HUES48 (cell line): ENCODE data around the gene MTAP.

ENCODE experiments used
- H3K27ac ChIP-seq: one replicate; pipeline ENCODE4 v1.7.0; 2013; ENCODE audit warnings: low read depth, low read length, inconsistent platforms
- H3K27me3 ChIP-seq: 2 replicates; pipeline ENCODE4 v1.6.1; 2013; ENCODE audit warnings: mild to moderate bottlenecking, low read length; ENCODE audit not compliant: control insufficient read depth, insufficient read depth
- H3K36me3 ChIP-seq: 2 replicates; pipeline ENCODE4 v1.6.1; 2013; ENCODE audit warnings: low read length; ENCODE audit not compliant: control insufficient read depth, insufficient read depth
- H3K4me1 ChIP-seq: 2 replicates; pipeline ENCODE4 v1.6.1; 2013; ENCODE audit warnings: mild to moderate bottlenecking, low read length; ENCODE audit not compliant: control insufficient read depth, insufficient read depth
- H3K4me3 ChIP-seq: 2 replicates; pipeline ENCODE4 v1.5.1; 2013; ENCODE audit warnings: mild to moderate bottlenecking, low read depth, low read length
- H3K9ac ChIP-seq: 2 replicates; pipeline ENCODE4 v1.6.1; 2013; ENCODE audit warnings: mild to moderate bottlenecking, low read depth, low read length, moderate library complexity
- H3K9me3 ChIP-seq: 2 replicates; pipeline ENCODE4 v1.6.1; 2013; ENCODE audit warnings: low read length; ENCODE audit not compliant: control insufficient read depth, insufficient read depth

The MTAP gene

DNA sequence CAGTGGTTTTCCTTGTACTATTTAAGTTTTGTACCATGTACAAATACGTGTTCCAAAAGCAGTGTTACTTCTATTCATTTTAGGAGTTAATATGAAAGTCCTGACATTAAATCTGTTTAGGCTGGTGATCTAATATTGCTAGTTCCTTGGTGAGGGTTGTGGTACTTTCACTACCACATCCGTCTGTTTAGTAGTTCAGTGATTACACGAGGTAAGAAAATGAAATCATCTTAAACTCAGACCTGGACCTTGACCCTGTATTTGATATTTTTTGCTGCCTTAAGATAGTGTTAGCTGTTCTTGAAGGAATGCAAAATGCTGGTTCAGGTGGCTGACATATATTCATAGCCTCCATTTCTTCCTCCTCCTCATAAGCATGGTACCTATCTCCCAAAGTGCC, 50.3 kb downstream of the MTAP start:
- no peak overlapping the region for H3K4me3 ChIP-seq
- H3K36me3 ChIP-seq, result peaks cover 93% of the 10 kb centered on the region
- H3K27ac ChIP-seq, result no peak overlapping the region
- no peaks in the 10 kb centered on the region for H3K27me3 ChIP-seq
- H3K9me3 ChIP-seq, result peaks cover 3% of the 10 kb centered on the region; the same call in 1 of the 2 replicates
- H3K4me1 ChIP-seq, result no peaks in the 10 kb centered on the region
- H3K9ac ChIP-seq, result no peak overlapping the region

DNA sequence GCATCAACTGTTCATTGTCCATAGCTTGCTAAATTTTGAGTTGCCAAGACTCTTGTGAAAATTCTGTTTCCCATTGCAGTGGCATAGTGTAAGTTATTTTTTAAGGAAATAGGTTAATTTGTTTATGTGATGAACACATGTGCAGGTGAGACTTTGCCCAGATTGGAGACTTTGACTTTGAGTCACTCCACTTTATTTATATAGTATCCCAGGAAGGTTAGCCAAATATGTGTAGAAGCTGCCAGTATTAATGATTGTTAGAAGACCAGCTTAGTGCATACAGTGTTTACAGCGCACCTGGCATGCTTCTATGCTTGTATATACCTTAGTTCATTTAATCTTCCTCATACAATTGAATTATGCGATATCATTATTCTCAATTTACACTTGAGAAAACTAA, 51.0 kb downstream of the MTAP start:
- H3K9me3 ChIP-seq, result peaks cover under 1% of the 10 kb centered on the region; the same call in 1 of the 2 replicates
- peaks cover 97% of the 10 kb centered on the region for H3K36me3 ChIP-seq
- H3K4me3 ChIP-seq, result no peak overlapping the region
- H3K27me3 ChIP-seq, result no peaks in the 10 kb centered on the region
- no peaks in the 10 kb centered on the region for H3K4me1 ChIP-seq
- no peak overlapping the region for H3K27ac ChIP-seq
- H3K9ac ChIP-seq, result no peak overlapping the region

DNA sequence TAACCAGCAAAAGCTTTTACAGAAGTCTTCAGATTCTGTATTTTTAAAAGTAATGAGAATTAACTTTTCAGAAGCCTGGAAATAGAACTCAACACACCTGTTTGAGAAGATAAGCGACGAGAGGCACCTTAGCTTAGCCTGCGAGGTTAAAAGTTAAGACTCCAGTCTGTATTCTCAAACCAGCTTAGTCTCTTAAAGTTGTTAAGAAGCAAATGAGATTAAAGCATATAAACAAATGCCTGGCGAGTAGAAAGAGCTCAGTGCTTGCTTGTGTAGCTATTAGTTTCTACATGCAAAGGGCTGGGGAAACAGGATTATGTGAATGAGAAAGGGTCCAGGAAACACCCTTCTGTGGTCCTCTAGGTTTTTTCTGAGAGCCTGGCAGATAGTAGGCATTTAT, 51.7 kb downstream of the MTAP start:
- no peaks in the 10 kb centered on the region for H3K4me1 ChIP-seq
- H3K27ac ChIP-seq, result peak overlapping the region; percentile 17
- H3K36me3 ChIP-seq, result peaks cover 98% of the 10 kb centered on the region
- H3K4me3 ChIP-seq, result no peak overlapping the region
- no peaks in the 10 kb centered on the region for H3K9me3 ChIP-seq
- H3K9ac ChIP-seq, result no peak overlapping the region
- H3K27me3 ChIP-seq, result no peaks in the 10 kb centered on the region

DNA sequence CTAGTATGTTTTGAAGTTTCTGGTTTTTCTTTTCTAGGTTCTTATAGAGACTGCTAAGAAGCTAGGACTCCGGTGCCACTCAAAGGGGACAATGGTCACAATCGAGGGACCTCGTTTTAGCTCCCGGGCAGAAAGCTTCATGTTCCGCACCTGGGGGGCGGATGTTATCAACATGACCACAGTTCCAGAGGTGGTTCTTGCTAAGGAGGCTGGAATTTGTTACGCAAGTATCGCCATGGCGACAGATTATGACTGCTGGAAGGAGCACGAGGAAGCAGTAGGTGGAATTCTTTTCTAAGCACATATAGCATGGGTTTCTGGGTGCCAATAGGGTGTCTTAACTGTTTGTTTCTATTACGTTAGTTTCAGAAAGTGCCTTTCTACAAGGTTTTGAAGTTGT, 52.2 kb downstream of the MTAP start:
- H3K27ac ChIP-seq, result no peak overlapping the region
- H3K27me3 ChIP-seq, result no peaks in the 10 kb centered on the region
- H3K9ac ChIP-seq, result no peak overlapping the region
- no peaks in the 10 kb centered on the region for H3K9me3 ChIP-seq
- H3K36me3 ChIP-seq, result peaks cover 98% of the 10 kb centered on the region
- no peaks in the 10 kb centered on the region for H3K4me1 ChIP-seq
- no peak overlapping the region for H3K4me3 ChIP-seq

DNA sequence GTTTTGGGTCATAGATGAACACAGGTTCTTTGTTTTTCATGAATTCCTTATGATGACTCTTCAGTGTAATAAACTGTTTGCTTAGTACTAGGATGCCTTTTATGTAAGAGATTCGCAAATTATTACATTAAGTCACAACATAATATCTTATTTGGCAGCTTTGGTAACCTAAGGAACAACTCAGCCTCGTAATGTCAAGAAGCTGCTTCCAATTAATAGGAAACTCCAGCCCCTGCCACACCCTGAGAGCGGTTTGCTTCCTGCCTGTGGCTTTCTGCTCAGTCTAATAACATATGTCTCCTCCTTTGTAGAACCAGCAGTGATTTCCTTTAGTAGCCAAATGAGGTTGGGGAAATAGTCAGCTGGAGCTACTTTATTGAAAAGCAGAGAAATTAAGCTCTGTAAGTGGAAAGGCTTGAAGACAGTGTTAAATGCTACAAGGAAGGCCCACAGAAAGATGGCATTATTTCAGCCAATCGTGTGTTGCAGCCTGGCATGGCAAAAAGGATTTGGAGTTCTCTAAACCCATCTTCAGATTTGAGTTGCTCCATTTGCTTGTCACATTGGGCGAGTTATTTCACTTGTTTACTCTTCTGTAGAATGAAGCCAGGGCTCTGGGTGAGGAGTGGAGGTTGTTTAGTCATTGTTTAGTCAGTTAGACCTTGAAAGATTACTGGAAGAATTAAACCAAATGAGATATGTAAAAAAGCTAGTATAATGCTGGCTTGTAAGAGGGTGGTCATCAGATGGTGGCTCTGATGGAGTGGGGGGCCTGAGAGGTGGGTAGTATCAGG, 54.1 kb downstream of the MTAP start:
- H3K27ac ChIP-seq, result no peak overlapping the region
- no peaks in the 10 kb centered on the region for H3K9me3 ChIP-seq
- H3K27me3 ChIP-seq, result no peaks in the 10 kb centered on the region
- H3K36me3 ChIP-seq, result peaks cover 95% of the 10 kb centered on the region
- H3K4me1 ChIP-seq, result no peaks in the 10 kb centered on the region
- H3K4me3 ChIP-seq, result no peak overlapping the region
- H3K9ac ChIP-seq, result no peak overlapping the region

DNA sequence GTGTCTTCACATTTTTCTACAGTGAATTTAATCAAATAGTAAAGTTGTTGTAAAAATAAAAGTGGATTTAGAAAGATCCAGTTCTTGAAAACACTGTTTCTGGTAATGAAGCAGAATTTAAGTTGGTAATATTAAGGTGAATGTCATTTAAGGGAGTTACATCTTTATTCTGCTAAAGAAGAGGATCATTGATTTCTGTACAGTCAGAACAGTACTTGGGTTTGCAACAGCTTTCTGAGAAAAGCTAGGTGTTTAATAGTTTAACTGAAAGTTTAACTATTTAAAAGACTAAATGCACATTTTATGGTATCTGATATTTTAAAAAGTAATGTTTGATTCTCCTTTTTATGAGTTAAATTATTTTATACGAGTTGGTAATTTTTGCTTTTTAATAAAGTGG, 60.4 kb downstream of the MTAP start:
- Histone ChIP-seq H3K4me1 (no peaks in the 10 kb centered on the region), H3K4me3 (no peak overlapping the region), H3K9me3 (no peaks in the 10 kb centered on the region), H3K27ac (no peak overlapping the region), H3K36me3 (peaks cover 94% of the 10 kb centered on the region), H3K9ac (no peak overlapping the region), H3K27me3 (no peaks in the 10 kb centered on the region)

DNA sequence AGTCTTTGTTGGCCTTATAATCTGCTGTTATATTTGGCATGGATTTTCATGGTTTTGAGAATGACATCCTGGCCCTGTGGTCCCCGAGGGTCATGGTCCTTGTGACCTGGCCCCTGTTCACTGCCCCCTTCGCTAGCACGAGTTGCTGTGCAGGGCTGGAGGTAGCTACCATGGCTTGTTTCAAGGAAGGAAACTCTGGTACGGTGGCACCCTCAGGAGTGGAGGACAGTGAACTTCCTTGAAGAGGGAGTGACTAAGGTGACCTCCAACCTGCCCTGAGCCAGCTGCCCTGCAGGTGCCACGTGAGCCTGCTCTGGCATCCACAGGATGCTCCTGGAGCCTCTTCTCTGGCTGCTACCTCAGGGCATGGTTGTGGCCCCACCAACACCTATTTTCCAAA, 62.1 kb downstream of the MTAP start:
- Histone ChIP-seq H3K36me3 (peaks cover 93% of the 10 kb centered on the region), H3K4me3 (no peak overlapping the region), H3K9me3 (no peaks in the 10 kb centered on the region)

DNA sequence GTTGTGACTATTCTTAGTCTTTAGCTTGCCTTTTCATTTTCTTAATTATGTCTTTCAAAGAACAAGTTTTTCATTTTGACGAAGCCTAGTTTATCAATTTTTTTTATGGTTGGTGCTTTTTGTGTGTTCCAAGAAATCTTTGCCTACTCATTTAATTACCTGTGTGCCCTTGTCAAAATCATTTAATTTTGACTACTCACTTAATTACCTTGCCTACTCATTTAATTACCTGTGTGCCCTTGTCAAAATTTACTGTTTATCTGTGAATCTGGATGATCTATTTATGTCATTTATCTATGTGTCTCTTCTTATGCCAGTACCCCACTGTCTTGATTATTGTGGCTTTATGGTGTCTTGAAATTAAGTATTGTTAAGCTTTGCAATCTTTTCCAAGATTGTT, 63.9 kb downstream of the MTAP start:
- H3K9ac ChIP-seq, result no peak overlapping the region
- H3K9me3 ChIP-seq, result no peaks in the 10 kb centered on the region
- H3K27me3 ChIP-seq, result no peaks in the 10 kb centered on the region
- no peak overlapping the region for H3K27ac ChIP-seq
- H3K4me3 ChIP-seq, result no peak overlapping the region
- H3K4me1 ChIP-seq, result no peaks in the 10 kb centered on the region
- H3K36me3 ChIP-seq, result peaks cover 84% of the 10 kb centered on the region

More for the DNA sequence above, 62.1 kb downstream of the MTAP start:
- Histone ChIP-seq H3K9ac (no peak overlapping the region), H3K27ac (no peak overlapping the region), H3K27me3 (no peaks in the 10 kb centered on the region), H3K4me1 (no peaks in the 10 kb centered on the region)

DNA sequence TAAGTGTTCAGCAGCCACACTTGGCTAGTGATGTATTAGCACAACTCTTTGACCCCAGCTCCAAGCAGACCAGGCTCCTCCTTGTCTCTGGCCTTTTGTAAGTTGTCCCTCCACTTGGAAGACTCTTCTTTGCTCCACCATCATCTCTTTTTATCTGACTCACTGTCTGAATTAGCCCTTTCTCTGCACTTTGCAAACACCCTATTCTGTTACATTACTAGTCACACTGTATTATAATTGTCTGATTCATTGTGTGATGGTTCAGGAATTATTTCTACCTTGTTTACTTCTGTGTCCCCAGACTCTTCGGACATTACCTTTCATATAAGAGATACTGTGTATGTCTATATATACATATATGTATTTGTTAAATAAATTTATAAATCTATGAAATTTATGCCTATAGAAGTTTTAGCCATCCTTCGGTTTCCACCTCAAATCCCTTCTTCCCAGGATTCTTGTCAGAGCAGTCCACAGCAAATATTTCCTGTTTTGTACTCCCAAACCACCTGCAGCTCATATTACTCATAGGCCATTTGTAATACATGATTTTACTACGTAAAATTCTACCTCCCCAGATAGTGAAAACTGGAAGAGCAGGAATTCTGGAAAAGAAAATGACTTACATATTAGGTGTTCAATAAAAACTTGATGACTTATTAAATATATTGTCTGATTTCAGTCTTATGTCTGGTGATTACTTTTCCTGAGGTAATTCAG, 69.0 kb downstream of the MTAP start:
- H3K4me3 ChIP-seq, result no peak overlapping the region
- H3K9ac ChIP-seq, result no peak overlapping the region
- peaks cover 38% of the 10 kb centered on the region for H3K36me3 ChIP-seq
- no peaks in the 10 kb centered on the region for H3K9me3 ChIP-seq
- H3K27me3 ChIP-seq, result no peaks in the 10 kb centered on the region
- H3K27ac ChIP-seq, result no peak overlapping the region
- H3K4me1 ChIP-seq, result no peaks in the 10 kb centered on the region

DNA sequence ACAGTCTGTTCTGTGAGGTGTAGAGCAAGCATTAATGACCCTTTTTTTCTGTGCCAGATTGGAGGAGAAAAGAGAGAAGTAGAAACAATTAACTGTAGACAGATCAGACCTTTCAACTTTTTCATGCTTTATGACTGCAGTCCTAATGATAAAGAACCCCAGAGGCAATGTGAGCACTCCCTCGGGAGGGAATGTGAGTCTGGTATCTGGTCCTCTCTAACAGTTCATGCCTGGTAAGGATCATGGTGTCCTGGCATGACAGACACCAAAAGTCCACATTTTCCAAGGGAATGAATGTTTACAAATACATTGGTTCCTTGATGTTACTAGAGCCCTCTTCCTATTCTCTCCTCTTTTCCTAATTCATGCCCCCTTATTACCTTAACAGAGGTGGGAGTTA, 70.3 kb downstream of the MTAP start:
- Histone ChIP-seq H3K9me3 (no peaks in the 10 kb centered on the region), H3K4me3 (no peak overlapping the region)

DNA sequence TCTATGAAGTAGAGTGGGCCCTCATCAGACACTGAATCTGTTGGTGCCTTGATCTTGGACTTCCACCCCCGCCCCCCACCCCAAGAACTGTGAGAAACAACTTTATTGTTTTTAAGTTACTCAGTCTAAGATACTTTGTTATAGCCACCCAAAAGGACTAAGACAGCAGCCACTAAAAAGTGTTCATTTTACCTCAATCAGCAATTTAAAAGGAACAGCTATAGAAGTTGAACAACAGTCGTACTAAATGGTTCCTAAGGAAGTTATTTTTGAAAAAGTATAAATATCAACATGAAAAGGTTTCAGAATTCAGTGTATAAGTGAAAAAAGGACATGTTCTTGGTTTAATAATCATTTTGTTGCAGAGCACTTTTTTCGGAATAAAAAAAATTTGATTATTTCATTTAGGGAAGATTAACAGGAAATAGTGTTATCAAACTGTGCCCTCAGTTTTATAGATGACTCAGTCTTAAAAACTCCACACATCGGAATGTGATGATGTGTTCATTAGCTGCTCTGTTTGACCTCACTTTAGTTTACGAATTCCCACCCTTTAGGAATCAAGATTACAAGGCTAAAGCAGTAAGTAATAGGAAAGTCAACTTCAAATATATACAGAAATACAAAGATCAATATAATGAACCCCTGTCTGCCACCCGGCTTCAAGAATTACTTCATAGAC, 71.2 kb downstream of the MTAP start:
- H3K27ac ChIP-seq, result no peak overlapping the region
- H3K36me3 ChIP-seq, result peaks cover 16% of the 10 kb centered on the region
- no peaks in the 10 kb centered on the region for H3K9me3 ChIP-seq
- H3K4me1 ChIP-seq, result no peaks in the 10 kb centered on the region
- no peak overlapping the region for H3K9ac ChIP-seq
- H3K27me3 ChIP-seq, result no peaks in the 10 kb centered on the region
- no peak overlapping the region for H3K4me3 ChIP-seq

More for the DNA sequence above, 70.3 kb downstream of the MTAP start:
- Histone ChIP-seq H3K36me3 (peaks cover 26% of the 10 kb centered on the region), H3K27ac (no peak overlapping the region), H3K9ac (no peak overlapping the region), H3K27me3 (no peaks in the 10 kb centered on the region), H3K4me1 (no peaks in the 10 kb centered on the region)
